ENCODE results near the gene PDP2.
"Not testable (repeated sequence)": the region's sequence is repeated elsewhere in the genome, so short reads cannot be mapped to it uniquely, and the experiment has no call there.

Gene PDP2

GRCh38 chr16:66888647-66889615, 8.6 kb downstream of the PDP2 start:
- DNase-seq = no peak

- DNase-seq = no peak
Measured at GRCh38 chr16:66889622-66890021, 9.3 kb downstream of the PDP2 start.

GRCh38 chr16:66890799-66891198, 10.5 kb downstream of the PDP2 start:
- DNase-seq = no peak

- no peak for DNase-seq
Measured at GRCh38 chr16:66891360-66891759, 11.0 kb downstream of the PDP2 start.

GRCh38 chr16:66891797-66892196, 11.5 kb downstream of the PDP2 start:
- no peak for DNase-seq

- DNase-seq = no peak
Measured at GRCh38 chr16:66894055-66894454, 13.7 kb downstream of the PDP2 start.

GRCh38 chr16:66894948-66895688, 14.8 kb downstream of the PDP2 start:
- DNase-seq = no peak

GRCh38 chr16:66895689-66895979, 15.3 kb downstream of the PDP2 start:
- no peak for DNase-seq

- DNase-seq = no peak
Measured at GRCh38 chr16:66895999-66896398, 15.7 kb downstream of the PDP2 start.

- DNase-seq = not testable (repeated sequence)
Measured at GRCh38 chr16:66896682-66897081, 16.4 kb downstream of the PDP2 start.

- DNase-seq = no peak
Measured at GRCh38 chr16:66898207-66898606, 17.9 kb downstream of the PDP2 start.

- DNase-seq = no peak
Measured at GRCh38 chr16:66898933-66899309, 18.6 kb downstream of the PDP2 start.

GRCh38 chr16:66899310-66899944, 19.1 kb downstream of the PDP2 start:
- no peak for DNase-seq

GRCh38 chr16:66899945-66900710, 19.8 kb downstream of the PDP2 start:
- DNase-seq = no peak

- no peak for DNase-seq
Measured at GRCh38 chr16:66900721-66901441, 20.6 kb downstream of the PDP2 start.

- no peak for DNase-seq
Measured at GRCh38 chr16:66901626-66902025, 21.3 kb downstream of the PDP2 start.

GRCh38 chr16:66902648-66903543, 22.6 kb downstream of the PDP2 start:
- DNase-seq = no peak

- DNase-seq = no peak
Measured at GRCh38 chr16:66903544-66904427, 23.5 kb downstream of the PDP2 start.

- no peak for DNase-seq
Measured at GRCh38 chr16:66904428-66904845, 24.1 kb downstream of the PDP2 start.

Data from NCI-H187 treated with DMSO at 0.1 percent for 48 hours (cell line).